HG03045 (cell line): ENCODE data around the gene SMS.

Experiments
- ATAC-seq: cut with Tn5 transposase; IDR thresholded peaks from one replicate; pipeline ENCODE4 v1.9.1; 2021; ENCODE audit warnings: mild to moderate bottlenecking, moderate library complexity; ENCODE audit not compliant: unreplicated experiment

SMS gene

DNA sequence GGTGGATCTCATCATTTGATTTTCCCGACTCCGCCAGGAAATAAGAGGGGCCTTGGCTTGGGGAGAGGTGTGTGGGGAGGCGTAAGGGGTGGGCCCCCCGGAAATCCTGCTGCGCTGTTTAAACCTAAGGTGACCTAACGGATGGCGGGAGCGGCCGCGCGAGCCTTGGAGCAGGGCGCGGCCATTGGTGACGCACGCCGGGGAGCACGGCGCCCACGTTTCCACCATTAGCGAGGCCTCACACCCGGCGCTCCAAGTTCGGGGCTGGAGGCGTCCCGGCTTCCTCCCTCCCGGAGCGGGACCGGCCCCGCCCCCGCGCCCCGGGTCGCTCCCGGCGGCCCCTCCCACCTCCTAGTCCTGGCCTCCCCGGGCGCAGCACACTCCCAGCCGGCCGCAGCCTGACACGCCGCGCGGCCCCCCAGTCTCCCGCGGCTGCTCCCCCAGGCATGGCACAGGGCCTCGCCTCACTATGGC lies at the start of gene SMS:
SMS (plus strand) TSS at position 354 of the 474 bp plus-strand sequence; CDS start at position 470, 116 bp downstream.
- peak; percentile 77 for ATAC-seq

- ATAC-seq, result no peak
Observed at GRCh38 chrX:21905313-21905712, 35.2 kb upstream of the SMS start.

DNA sequence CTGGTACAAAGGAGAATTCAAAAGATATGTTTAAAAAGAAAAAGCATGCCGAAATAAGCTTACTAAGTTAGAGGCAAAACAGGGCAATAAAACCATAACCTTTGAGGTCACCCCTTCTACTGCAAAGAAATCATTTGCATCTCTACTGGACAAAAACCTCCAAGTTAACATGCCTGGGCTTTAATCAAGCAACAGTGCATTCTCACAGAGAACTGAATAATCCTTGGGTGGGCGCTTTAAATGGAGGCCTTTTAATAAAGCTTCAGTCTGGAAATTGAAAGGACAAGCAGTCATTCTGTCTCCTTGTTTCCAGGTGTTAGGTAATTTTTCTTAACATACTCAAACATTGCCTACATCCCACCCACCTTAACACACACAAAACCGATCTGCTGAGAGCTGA lies 34.6 kb upstream of the SMS start:
- no peak for ATAC-seq

DNA sequence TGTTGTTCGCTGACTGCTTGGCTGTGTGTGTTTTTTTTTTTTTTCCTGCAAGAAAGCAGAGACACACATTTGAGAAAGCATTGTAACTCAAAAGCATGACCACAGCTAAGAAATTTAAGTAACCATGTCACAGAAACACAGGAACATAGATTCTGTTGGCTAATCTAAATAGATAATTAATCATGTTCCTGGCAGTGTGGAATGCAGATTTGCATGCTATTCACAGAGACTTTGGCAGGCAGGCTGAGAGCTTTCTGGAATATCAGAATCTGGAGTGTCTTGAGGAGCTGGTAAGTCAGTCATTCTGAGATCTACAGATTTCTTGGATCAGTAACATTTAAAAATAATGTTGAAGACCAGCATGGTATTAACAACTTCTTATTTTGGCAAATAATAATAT lies 33.2 kb upstream of the SMS start:
- no peak for ATAC-seq

DNA sequence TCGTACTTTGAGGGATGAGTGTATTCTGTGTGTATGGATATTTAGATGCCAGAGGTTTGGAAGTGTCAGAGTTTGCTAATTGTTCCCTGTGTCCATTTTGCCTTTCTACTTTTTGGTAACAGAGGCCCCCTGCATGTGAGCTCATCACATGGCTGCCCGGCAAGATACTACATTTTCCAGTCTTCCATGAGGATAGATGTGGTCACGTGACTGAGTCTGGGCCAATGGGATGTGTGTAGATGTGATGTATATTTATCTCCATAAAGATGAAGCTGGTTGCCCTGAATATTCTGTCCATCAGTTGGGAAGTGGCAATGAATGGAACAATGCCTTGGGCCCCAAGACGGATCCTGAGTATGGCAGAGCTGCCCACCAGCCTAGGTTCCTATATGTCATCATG lies 29.0 kb upstream of the SMS start:
- no peak for ATAC-seq

- no peak for ATAC-seq
Observed at GRCh38 chrX:21912220-21912619, 28.3 kb upstream of the SMS start.

GRCh38 chrX:21912989-21913388 lies 27.5 kb upstream of the SMS start:
- ATAC-seq, result no peak

GRCh38 chrX:21926116-21926515 lies 14.4 kb upstream of the SMS start:
- ATAC-seq, result no peak

DNA sequence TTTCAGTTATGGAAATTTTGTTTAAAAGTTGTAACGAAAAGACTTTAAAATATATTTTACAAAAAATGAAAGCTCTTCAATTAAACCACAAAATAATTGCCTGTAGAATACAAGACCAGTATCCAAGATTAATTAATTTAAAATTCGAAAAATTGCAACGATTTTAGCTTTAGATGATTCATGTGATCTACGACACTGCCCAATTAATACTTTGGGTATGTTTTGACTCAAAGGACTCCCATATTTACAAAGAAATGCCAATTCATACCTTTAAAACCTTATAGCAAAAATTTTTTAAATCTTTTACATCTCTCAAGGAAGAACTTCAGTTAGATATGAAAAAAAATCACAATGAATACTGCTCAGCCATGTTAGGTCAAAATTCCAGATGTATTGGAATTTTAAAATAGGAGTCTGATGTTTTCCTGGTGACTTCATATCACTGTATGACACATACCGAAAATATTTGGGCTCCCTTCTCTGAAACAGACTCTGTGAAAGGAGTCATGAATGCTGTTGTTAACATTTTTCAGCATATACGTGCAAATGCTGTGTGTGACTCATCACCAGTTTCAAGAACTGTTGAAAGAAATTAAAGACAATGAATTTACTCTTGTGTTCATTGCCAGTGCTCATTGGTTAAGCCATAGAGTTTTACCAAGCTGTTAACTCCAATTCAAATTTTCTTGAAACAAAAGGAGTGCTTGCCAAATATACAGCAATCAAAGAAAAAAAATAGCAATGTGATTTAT lies 13.8 kb upstream of the SMS start:
- no peak for ATAC-seq

GRCh38 chrX:21929209-21929608 lies 11.3 kb upstream of the SMS start:
- ATAC-seq, result no peak

DNA sequence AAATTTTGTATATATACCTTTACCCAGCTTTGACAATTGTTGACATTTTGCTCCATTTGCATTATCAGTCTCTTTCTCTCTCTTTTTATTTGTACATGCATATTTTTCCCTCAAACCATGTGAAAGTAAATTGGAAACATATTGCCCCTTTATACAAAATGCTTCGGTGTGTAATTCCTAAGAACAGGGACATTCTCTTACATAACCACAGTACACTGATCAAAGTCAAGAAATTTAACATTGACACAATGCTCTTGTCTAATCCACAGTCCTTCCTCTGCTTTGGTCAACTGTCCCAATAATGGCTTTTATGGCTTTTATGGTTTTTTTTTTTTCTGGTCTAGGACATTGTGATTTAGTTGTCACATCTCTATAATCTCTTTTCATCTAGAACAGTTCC lies 9.5 kb upstream of the SMS start:
- ATAC-seq, result no peak

DNA sequence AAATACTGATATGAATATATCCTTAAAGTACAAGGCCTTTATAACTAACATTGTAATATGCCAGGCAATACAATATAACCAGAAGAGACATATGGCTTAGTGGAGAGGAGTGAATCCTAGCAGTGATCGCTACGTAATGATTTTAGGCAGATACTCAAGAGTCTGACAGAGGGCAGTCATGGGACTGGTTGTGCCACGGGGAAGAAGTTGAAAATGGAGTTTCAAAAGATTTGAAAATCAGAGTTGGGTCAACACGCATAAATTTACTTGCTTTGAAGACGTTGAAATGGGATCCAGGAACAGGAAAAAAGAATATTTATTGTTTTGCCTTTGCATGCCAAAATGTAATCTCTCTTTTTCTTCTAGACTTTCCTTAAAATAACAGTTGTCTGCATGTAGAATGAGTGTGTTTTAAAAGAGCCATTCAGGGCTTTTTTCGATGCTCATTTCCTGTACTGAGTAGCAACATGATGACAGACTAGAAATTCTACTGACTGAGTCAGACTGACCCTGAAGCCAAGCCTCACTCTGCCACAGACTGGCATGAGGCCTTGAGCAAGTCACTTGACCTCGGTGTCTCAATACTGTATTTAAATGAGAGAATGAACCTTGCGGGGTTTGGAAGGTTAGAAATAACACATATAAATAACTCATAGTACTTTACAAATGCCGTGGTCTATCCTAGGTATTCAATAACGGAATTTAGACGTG lies 8.1 kb upstream of the SMS start:
- no peak for ATAC-seq

- no peak for ATAC-seq
Observed at GRCh38 chrX:21933077-21933476, 7.4 kb upstream of the SMS start.

DNA sequence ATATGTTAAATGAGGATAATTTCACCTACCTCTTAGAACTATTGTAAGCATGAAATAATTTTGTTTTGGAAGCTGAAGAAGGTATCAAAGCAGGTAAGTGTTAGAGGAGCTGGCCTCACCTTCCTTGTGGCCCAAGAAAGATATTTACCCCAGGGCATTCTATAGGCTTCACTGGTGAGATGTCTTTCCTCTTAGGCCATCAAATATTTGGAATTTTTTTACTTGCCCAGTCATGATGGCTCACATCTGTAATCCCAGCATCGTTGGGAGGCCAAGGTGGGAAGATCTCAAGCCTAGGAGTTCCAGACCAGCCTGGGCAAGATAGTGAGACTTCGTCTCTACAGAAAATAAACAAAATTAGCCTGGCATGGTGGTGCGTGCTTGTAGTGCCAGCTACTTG lies 6.1 kb upstream of the SMS start:
- ATAC-seq, result no peak

DNA sequence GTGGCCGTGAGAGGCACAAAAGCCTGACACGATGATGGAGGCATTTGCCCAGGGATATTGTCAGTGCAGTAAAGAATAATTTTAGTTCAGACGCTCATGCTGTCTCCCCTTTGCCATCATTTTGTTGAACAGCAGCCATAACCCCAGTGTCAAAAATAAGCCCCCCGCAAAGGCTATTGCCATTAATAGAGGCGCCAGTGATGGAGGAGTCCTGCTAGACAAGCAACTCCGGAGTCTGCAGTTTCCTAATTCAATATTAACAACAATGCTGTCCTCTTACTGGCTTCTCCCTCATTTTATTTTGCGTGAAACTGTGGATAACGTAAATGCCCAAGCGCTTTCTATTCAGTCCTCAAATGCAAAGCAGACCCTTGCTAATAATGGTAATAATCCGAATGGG lies 603 bp upstream of the SMS start:
- no peak for ATAC-seq

DNA sequence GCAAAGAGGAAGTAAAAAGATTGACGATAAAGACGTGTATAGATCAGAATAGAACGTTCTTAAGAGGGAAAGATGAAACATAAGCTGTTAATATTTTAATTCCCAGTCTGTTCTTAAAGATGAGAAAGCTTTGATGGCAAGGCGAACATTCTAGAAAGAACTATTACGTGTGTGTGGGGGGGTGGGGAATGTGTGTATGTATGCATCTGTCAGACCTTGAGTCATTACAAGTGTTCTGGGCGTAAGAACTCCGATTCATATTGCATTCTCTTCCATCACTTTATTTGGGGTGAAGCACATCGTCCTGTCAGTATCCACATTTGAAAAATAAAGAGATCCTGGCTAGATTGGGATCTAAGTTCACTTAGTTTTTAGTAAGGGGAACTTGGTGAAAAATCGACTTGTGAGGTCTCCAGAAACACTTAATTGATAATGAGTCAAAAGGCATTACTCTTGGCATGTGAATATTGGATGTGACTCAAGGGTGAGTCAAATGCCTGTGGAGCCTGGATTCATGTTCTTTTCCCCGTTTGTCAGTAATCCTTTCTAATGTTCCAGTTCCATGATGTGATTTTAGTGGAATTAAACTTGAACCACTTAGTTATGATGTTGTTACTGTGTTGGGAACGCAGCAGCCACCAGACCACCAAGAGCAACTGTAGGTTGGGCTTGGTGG lies 3.1 kb downstream of the SMS start:
- no peak for ATAC-seq

GRCh38 chrX:21944136-21944615 lies 3.7 kb downstream of the SMS start:
- no peak for ATAC-seq

- ATAC-seq, result no peak
Observed at GRCh38 chrX:21946925-21947641, 6.6 kb downstream of the SMS start.

GRCh38 chrX:21947671-21948070 lies 7.2 kb downstream of the SMS start:
- ATAC-seq, result no peak

DNA sequence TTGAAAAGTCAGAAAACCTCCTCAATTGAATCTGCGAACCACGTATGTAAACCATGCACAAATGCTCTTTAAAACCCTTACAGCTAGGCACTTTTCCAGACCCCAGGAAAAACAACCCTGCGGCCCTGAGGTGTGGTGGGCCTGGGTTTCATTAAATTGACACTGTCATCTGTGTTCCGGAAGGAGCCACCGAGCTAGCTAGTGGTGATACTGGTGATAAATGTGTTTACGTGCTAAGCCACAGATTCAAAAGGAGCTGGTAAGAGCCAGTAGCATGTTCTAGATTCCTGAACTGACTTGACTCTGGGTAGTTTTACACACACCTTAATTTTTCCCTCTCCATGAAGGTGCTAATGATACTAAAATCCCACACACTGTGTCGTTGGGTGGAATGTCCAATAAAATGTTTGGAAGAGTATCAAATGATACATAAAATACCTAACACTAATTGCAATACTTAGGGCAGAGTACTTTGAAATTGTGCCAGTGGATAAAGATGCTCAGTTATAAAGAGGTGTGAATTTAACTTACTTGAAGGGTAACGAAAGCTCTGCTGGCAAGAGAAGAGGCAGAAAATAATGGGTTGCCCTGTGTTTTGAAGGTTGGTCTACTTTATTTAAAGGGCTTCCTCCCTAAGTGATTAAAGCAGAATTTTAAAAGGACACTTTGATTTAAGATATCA lies 8.5 kb downstream of the SMS start:
- no peak for ATAC-seq
